ENCODE data around the gene CLCNKA.

Gene CLCNKA

GRCh38 chr1:16081636-16082035 is 59.8 kb downstream of the CLCNKA start:
- H3K9me3 ChIP-seq (ENCODE audit: insufficient read depth, low read length, severe bottlenecking): no peaks in the 10 kb centered on the region
- H3K27me3 ChIP-seq (ENCODE audit: insufficient read depth, low read length, poor library complexity): no peaks in the 10 kb centered on the region
- no peaks in the 10 kb centered on the region for H3K36me3 ChIP-seq (ENCODE audit: insufficient read depth, low read length)
- H3K4me1 ChIP-seq (ENCODE audit: insufficient read depth, low read length): peaks cover 6% of the 10 kb centered on the region
- H3K4me3 ChIP-seq (ENCODE audit: low read depth in 1 of 2, low read length in 2 of 2): no peak overlapping the region
- H3K27ac ChIP-seq (ENCODE audit: low read length): no peak overlapping the region
- ATAC-seq (ENCODE audit: insufficient read depth, low read depth) (no peak), DNase-seq (no peak)
- no peak for TF ChIP-seq CTCF (IDR thresholded peaks at IDR 0.05; ENCODE audit: borderline replicate concordance, extremely low read depth, low read length, poor library complexity, severe bottlenecking)
- TF ChIP-seq EZH2 (IDR thresholded peaks at IDR 0.05; ENCODE audit: borderline replicate concordance, low read depth, low read length, severe bottlenecking): no peak
- no peak overlapping the region for H2AFZ ChIP-seq (ENCODE audit: low read depth, low read length)
- H3K79me2 ChIP-seq (ENCODE audit: insufficient read depth, low read length): no peaks in the 10 kb centered on the region
- H3K4me2 ChIP-seq (ENCODE audit: insufficient read depth, low read length): no peak overlapping the region
- no peak overlapping the region for H3K9ac ChIP-seq (ENCODE audit: low read depth, low read length)
- 0 out of 2 replicates have a peak, but pooled peaks cover 5% of the 10 kb centered on the region for H4K20me1 ChIP-seq (ENCODE audit: insufficient read depth, low read length)

- H3K4me1 ChIP-seq (ENCODE audit: insufficient read depth, low read length): peaks cover 6% of the 10 kb centered on the region
- no peaks in the 10 kb centered on the region for H3K79me2 ChIP-seq (ENCODE audit: insufficient read depth, low read length)
- DNase-seq: peak; percentile 69
- no peak overlapping the region for H3K27ac ChIP-seq (ENCODE audit: low read length)
- no peak overlapping the region for H2AFZ ChIP-seq (ENCODE audit: low read depth, low read length)
- H3K9me3 ChIP-seq (ENCODE audit: insufficient read depth, low read length, severe bottlenecking): no peaks in the 10 kb centered on the region
- no peak overlapping the region for H3K4me2 ChIP-seq (ENCODE audit: insufficient read depth, low read length)
- H4K20me1 ChIP-seq (ENCODE audit: insufficient read depth, low read length): 0 out of 2 replicates have a peak, but pooled peaks cover 5% of the 10 kb centered on the region
- TF ChIP-seq EZH2 (IDR thresholded peaks at IDR 0.05; ENCODE audit: borderline replicate concordance, low read depth, low read length, severe bottlenecking) (no peak), CTCF (IDR thresholded peaks at IDR 0.05; ENCODE audit: borderline replicate concordance, extremely low read depth, low read length, poor library complexity, severe bottlenecking) (peak; percentile 85)
- no peaks in the 10 kb centered on the region for H3K27me3 ChIP-seq (ENCODE audit: insufficient read depth, low read length, poor library complexity)
- H3K9ac ChIP-seq (ENCODE audit: low read depth, low read length): no peak overlapping the region
- no peaks in the 10 kb centered on the region for H3K36me3 ChIP-seq (ENCODE audit: insufficient read depth, low read length)
- ATAC-seq (ENCODE audit: insufficient read depth, low read depth): peak; percentile 68
- H3K4me3 ChIP-seq (ENCODE audit: low read depth in 1 of 2, low read length in 2 of 2): no peak overlapping the region
Measured at GRCh38 chr1:16082283-16083038, 60.6 kb downstream of the CLCNKA start.

- Histone ChIP-seq H3K27ac (ENCODE audit: low read length) (no peak overlapping the region), H3K27me3 (ENCODE audit: insufficient read depth, low read length, poor library complexity) (no peaks in the 10 kb centered on the region), H3K79me2 (ENCODE audit: insufficient read depth, low read length) (no peaks in the 10 kb centered on the region), H3K4me2 (ENCODE audit: insufficient read depth, low read length) (no peak overlapping the region), H3K9ac (ENCODE audit: low read depth, low read length) (no peak overlapping the region), H3K4me3 (ENCODE audit: low read depth in 1 of 2, low read length in 2 of 2) (no peak overlapping the region), H4K20me1 (ENCODE audit: insufficient read depth, low read length) (0 out of 2 replicates have a peak, but pooled peaks cover 5% of the 10 kb centered on the region), H3K9me3 (ENCODE audit: insufficient read depth, low read length, severe bottlenecking) (no peaks in the 10 kb centered on the region), H2AFZ (ENCODE audit: low read depth, low read length) (no peak overlapping the region), H3K36me3 (ENCODE audit: insufficient read depth, low read length) (no peaks in the 10 kb centered on the region), H3K4me1 (ENCODE audit: insufficient read depth, low read length) (peaks cover 6% of the 10 kb centered on the region)
- DNase-seq (no peak), ATAC-seq (ENCODE audit: insufficient read depth, low read depth) (no peak)
- no peak for TF ChIP-seq EZH2 (IDR thresholded peaks at IDR 0.05; ENCODE audit: borderline replicate concordance, low read depth, low read length, severe bottlenecking)
- no peak for TF ChIP-seq CTCF (IDR thresholded peaks at IDR 0.05; ENCODE audit: borderline replicate concordance, extremely low read depth, low read length, poor library complexity, severe bottlenecking)
Measured at GRCh38 chr1:16083486-16083885, 61.6 kb downstream of the CLCNKA start.
